Esophagus muscularis mucosa (tissue), 4 donors: ENCODE measurements around the gene FEV. TPM values are rescaled to one million over a fixed set of nuclear protein-coding genes. Genes with fewer than 3 reads are reported as not detected.

Experiments
- DNase-seq: peaks from one replicate; pipeline ENCODE4 v3.0.0-alpha.2; 2017; ENCODE audit errors: extremely low spot score
- H3K27ac ChIP-seq, 4 donors: fragments of 200-600 bp; sonication (generic); replicated peaks in 1 of 4; 1 replicate in 3 of 4; 2 replicates in 1 of 4; pipeline ENCODE4 v1.5.1; 2016 to 2019; ENCODE audit warnings: mild to moderate bottlenecking in 1 of 4
- H3K27me3 ChIP-seq, 4 donors: fragments of 200-600 bp; sonication (generic); one replicate each; pipeline versions ENCODE4 v1.5.1 to v1.6.0; 2016 to 2019
- H3K36me3 ChIP-seq, 4 donors: fragments of 200-600 bp; sonication (generic); one replicate each; pipeline ENCODE4 v1.5.1; 2016 to 2019
- H3K4me1 ChIP-seq, 4 donors: fragments of 200-600 bp; sonication (generic); one replicate each; pipeline ENCODE4 v1.5.1; 2016 to 2019
- H3K4me3 ChIP-seq, 4 donors: fragments of 200-600 bp; sonication (generic); 1 replicate in 2 of 4; 2 replicates in 2 of 4; pipeline ENCODE4 v1.5.1; 2016 to 2019; ENCODE audit warnings: mild to moderate bottlenecking in 4 of 4, moderate library complexity in 1 of 4
- H3K9me3 ChIP-seq, 4 donors: fragments of 200-600 bp; sonication (generic); 1 replicate in 3 of 4; 2 replicates in 1 of 4; pipeline ENCODE4 v1.5.1; 2016 to 2019
- EP300 ChIP-seq: sonication (generic); formaldehyde crosslinking; IDR thresholded peaks from one replicate; pipeline ENCODE4 v1.6.1; 2017; ENCODE audit warnings: antibody characterized with exemption
- POLR2A ChIP-seq: fragments of 450-650 bp; IDR thresholded peaks from one replicate; pipeline ENCODE4 v1.6.1; 2017; ENCODE audit warnings: antibody characterized with exemption, moderate library complexity, mild to moderate bottlenecking, low read depth
- POLR2AphosphoS5 ChIP-seq, 2 donors: sonication (generic); formaldehyde crosslinking; IDR thresholded peaks; one replicate each; pipeline ENCODE4 v1.6.1; 2017; ENCODE audit warnings: antibody characterized with exemption in 2 of 2
- WGBS: methylation state at CpG from one replicate; pipeline ENCODE4 v1.1.5; 2018; 5-methylcytosine and 5-hydroxymethylcytosine counted together
- intact Hi-C: fragments of 100-400 bp; cut with DNase I; formaldehyde crosslinking; loops from one replicate; pipeline ENCODE4 v1.15.1; 2023
- total RNA-seq, 4 donors: library from RNA; depleted of rRNA; stranded (reverse); fragments of >200 nt; gene quantifications; one replicate each; pipeline versions ENCODE4 v1.1.0 to v1.2.1, GENCODE V29; 2016
- TF ChIP-seq, protein P1 (sequence below), 3 experiments: fragments of 200-600 bp in 2 of 3; fragments of 450-650 bp in 1 of 3; sonication (generic) in 2 of 3; IDR thresholded peaks; one replicate each; pipeline ENCODE4 v1.5.1; 2017 to 2019; ENCODE audit warnings: antibody characterized with exemption in 3 of 3, mild to moderate bottlenecking in 2 of 3, moderate library complexity in 1 of 3

Gene FEV
- total RNA-seq, 4 donors from 2014 or later = not detected

DNA sequence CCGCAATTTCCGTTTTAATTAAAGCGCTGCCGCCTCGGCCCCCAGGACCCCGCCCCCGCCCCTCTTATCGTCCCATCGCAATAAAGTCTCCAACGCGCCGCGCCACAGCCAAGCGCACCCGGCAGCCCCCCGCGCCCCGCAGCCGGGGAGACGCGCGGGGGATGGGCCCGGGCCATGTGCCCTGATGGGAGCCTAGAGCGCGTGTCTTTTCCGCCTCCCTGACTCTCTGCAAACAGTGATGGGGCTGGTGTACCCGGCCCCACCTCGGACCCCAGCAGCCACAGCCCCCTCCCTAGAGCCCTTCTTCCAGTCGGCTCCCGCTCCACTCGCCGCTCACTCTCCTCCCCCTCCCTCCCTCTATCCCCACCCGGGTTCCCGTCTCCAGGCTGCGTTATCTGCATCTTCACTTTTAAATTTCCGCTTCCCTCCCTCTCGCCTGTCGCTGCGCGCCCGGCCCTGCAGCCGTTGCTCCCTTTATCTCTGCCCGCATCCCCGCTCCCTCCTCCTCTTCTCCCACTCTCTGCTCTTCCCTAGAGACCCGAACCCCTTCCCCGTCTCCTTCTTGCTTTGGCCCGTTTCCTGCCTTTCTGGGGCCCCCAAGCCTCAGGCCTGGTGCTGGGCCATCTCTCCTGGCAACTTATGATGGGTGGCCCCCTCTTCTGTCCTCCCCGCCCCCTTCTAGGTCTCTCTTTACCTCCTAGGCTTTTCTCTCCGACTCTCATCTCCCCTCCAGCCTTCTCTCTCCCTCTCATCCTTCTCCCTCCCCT is 524 bp upstream of the FEV start:
- no peak for DNase-seq
- Histone ChIP-seq H3K27ac (no peak overlapping the region), H3K27me3 (peaks cover 0 to 100% (median 91%) of the 10 kb centered on the region in 4 donors), H3K36me3 (no peaks in the 10 kb centered on the region), H3K9me3 (no peaks in the 10 kb centered on the region), H3K4me1 (peaks cover 36 to 49% (median 45%) of the 10 kb centered on the region in 4 donors), H3K4me3 (peak overlapping the region in 2 of 4 donors; percentile 18 to 29)
- intact Hi-C loops = no loop called here
- WGBS = 7% methylated on average over 23 of the region's 49 CpGs
- TF ChIP-seq POLR2A = no peak
- TF ChIP-seq, protein P1, sequence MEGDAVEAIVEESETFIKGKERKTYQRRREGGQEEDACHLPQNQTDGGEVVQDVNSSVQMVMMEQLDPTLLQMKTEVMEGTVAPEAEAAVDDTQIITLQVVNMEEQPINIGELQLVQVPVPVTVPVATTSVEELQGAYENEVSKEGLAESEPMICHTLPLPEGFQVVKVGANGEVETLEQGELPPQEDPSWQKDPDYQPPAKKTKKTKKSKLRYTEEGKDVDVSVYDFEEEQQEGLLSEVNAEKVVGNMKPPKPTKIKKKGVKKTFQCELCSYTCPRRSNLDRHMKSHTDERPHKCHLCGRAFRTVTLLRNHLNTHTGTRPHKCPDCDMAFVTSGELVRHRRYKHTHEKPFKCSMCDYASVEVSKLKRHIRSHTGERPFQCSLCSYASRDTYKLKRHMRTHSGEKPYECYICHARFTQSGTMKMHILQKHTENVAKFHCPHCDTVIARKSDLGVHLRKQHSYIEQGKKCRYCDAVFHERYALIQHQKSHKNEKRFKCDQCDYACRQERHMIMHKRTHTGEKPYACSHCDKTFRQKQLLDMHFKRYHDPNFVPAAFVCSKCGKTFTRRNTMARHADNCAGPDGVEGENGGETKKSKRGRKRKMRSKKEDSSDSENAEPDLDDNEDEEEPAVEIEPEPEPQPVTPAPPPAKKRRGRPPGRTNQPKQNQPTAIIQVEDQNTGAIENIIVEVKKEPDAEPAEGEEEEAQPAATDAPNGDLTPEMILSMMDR (IDR thresholded peaks at IDR 0.05) = no peak
- no peak for TF ChIP-seq EP300
- TF ChIP-seq POLR2AphosphoS5 (IDR thresholded peaks at IDR 0.05) = no peak

DNA sequence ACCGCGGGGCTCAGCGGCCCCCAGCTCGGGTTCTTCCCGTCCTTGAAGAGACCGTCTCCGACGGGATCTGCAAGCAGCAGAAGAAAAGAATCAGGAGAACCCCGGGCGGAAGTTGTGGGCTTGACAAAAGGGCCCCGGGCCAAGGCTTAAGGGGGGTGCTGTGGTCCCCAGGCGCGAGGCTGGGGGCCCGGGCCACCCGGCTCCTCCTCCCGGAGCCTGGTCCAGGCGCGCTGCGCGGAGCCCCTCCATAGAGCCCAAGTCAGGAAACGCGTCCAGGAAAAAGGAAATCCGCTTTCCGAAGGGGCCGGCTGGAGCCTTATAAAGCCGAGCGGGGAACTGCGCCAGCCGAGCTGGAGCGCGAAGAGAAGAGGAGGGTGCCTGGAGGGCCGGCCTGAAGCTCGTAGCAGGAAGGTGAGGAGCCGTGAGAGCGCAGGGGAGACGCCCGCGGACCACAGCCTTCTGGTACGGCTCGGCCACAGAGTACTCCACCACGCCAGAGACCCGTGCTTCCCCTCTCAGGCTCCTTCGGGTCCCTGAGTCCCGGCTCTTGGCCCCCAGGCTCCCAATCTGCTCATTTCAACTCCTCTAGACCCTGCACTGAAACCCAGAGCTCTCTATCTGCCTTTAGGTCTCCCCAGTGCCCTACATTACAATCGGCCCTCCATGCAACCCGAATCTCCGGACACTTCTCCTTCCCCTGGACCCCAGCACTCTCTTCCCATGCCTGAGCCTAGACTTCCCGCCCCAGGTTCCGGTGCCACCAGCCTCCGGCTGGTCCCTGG is 554 bp downstream of the FEV start:
- intact Hi-C loops = no loop called here
- H3K9me3 ChIP-seq = no peaks in the 10 kb centered on the region
- peaks cover 42 to 59% (median 55%) of the 10 kb centered on the region in 4 donors for H3K4me1 ChIP-seq
- TF ChIP-seq POLR2AphosphoS5 (IDR thresholded peaks at IDR 0.05) (no peak), POLR2A (no peak), EP300 (no peak)
- TF ChIP-seq, protein P1 (IDR thresholded peaks at IDR 0.05) = no peak
- 2% methylated on average over 42 of the region's 50 CpGs for WGBS
- peak overlapping the region; percentile 15 to 35 (median 24) for H3K4me3 ChIP-seq
- no peak overlapping the region for H3K27ac ChIP-seq
- no peak for DNase-seq
- peaks cover 0 to 100% (median 90%) of the 10 kb centered on the region in 4 donors for H3K27me3 ChIP-seq
- H3K36me3 ChIP-seq = no peaks in the 10 kb centered on the region

DNA sequence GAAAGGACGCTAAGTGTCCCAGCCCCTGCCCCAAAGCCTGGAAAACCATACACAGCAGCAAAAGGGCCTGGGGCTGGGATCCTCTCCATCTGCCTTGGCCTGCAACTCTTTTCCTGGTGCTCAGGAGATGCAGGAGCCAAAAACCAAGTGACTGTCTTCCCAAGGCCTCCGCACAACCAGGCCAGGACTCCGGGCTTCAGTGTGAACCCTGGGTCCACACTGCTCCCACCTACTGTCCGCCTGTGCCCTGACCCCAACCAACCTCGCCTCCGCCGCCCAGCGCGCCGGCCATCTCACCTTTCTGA is 1.1 kb downstream of the FEV start:
- WGBS = 16% methylated on average over 9 of the region's 10 CpGs
- intact Hi-C loops = no loop called here
- peaks cover 42 to 59% (median 55%) of the 10 kb centered on the region in 4 donors for H3K4me1 ChIP-seq
- H3K36me3 ChIP-seq = no peaks in the 10 kb centered on the region
- H3K27ac ChIP-seq = no peak overlapping the region
- TF ChIP-seq POLR2A = no peak
- no peak for TF ChIP-seq POLR2AphosphoS5 (IDR thresholded peaks at IDR 0.05)
- no peaks in the 10 kb centered on the region for H3K9me3 ChIP-seq
- peak overlapping the region in 2 of 4 donors; percentile 29 to 35 for H3K4me3 ChIP-seq
- peaks cover 0 to 100% (median 88%) of the 10 kb centered on the region in 4 donors for H3K27me3 ChIP-seq
- no peak for DNase-seq

DNA sequence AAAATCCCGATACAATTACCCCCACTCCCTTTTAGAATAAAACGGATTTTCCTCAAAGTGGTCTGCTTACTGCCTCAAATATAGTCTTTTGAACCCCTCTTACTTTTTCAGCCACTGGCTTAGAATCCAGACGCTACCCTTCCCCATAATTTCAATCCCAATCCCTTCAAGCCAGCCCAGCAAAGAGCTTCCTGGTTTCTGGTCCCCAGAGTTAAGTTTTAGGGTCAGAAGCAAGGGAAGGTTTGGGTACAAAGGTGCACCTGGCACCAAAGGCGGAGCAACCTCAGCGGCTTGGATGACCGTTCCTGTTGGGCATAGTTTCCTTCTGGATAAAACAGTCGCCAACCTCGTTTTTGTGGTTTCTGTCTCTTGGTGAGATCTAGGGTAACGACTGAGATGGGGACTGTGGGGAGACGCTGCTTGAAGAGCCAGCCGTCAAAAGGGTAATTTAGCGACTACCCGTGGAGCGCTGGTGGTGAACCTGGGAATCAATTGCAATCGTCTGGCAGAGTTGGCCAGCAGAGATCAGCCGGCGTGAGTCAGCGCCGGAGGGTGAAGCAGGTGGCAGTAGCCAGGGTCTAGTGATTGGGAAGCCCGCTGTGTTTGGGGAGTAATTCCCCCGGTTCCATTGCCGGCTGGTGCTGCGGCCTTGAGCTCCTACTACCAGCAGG is 1.6 kb downstream of the FEV start:
- Histone ChIP-seq H3K36me3 (no peaks in the 10 kb centered on the region), H3K4me1 (peaks cover 42 to 59% (median 55%) of the 10 kb centered on the region in 4 donors), H3K4me3 (peak overlapping the region in 1 of 4 donors; percentile 29), H3K27me3 (peaks cover 0 to 100% (median 86%) of the 10 kb centered on the region in 4 donors), H3K27ac (no peak overlapping the region), H3K9me3 (no peaks in the 10 kb centered on the region)
- intact Hi-C loops = no loop called here
- 19% methylated on average over 10 of the region's 23 CpGs for WGBS
- DNase-seq = no peak
- TF ChIP-seq, protein P1 (IDR thresholded peaks at IDR 0.05) = no peak
- TF ChIP-seq EP300 (no peak), POLR2AphosphoS5 (IDR thresholded peaks at IDR 0.05) (no peak), POLR2A (no peak)
